NCI-H460 (cell line): Measurements from ENCODE around the gene PNO1. TPM values are rescaled to one million over a fixed set of nuclear protein-coding genes. Genes with fewer than 3 reads are reported as not detected.

Source experiments
- DNase-seq: peaks from one replicate; pipeline ENCODE4 v3.0.0-alpha.2; 2016; ENCODE audit warnings: low read depth; ENCODE audit errors: extremely low read depth
- total RNA-seq: library from RNA; depleted of rRNA; stranded (reverse); fragments of >200 nt; shearing (Covaris generic); gene quantifications from 2 replicates; pipeline ENCODE4 v1.2.3, GENCODE V29; 2014; rRNA removed

The PNO1 gene
- total RNA-seq, 1 experiment from 2014 or later = 61.6 TPM

- no peak for DNase-seq
These were observed 35.5 kb downstream of the PNO1 start for GRCh38 chr2:68193144-68193543.

- no peak for DNase-seq
These were observed 36.2 kb downstream of the PNO1 start for GRCh38 chr2:68193787-68194372.

GRCh38 chr2:68195096-68195495 lies 37.4 kb downstream of the PNO1 start:
- DNase-seq = no peak

GRCh38 chr2:68196120-68196716 lies 38.5 kb downstream of the PNO1 start:
- peak; percentile 40 for DNase-seq

- DNase-seq = no peak
These were observed 42.6 kb downstream of the PNO1 start for GRCh38 chr2:68200157-68200787.

- DNase-seq = no peak
These were observed 45.9 kb downstream of the PNO1 start for GRCh38 chr2:68203587-68203986.

- DNase-seq = no peak
These were observed 49.1 kb downstream of the PNO1 start for GRCh38 chr2:68206793-68207192.

GRCh38 chr2:68214381-68214780 lies 56.7 kb downstream of the PNO1 start:
- DNase-seq = no peak

GRCh38 chr2:68216454-68217310 lies 59.0 kb downstream of the PNO1 start:
- DNase-seq = no peak

- no peak for DNase-seq
These were observed 60.0 kb downstream of the PNO1 start for GRCh38 chr2:68217729-68218128.

GRCh38 chr2:68218343-68218901 lies 60.7 kb downstream of the PNO1 start:
- no peak for DNase-seq

GRCh38 chr2:68222287-68222686 lies 64.6 kb downstream of the PNO1 start:
- DNase-seq = no peak

GRCh38 chr2:68223419-68223818 lies 65.7 kb downstream of the PNO1 start:
- no peak for DNase-seq

- peak; percentile 64 for DNase-seq
These were observed 67.5 kb downstream of the PNO1 start for GRCh38 chr2:68225119-68225632.

Other genes with a start within 250 kb of the PNO1 start
- gene C1D, start 94.9 kb upstream of the PNO1 start, total RNA-seq = 33.8 and 41.5 TPM in 2 replicates
- gene PPP3R1, start 94.6 kb downstream of the PNO1 start, total RNA-seq = 39.3 and 45.2 TPM in 2 replicates
- 6.2 and 7.3 TPM in 2 replicates for gene CNRIP1, start 162.1 kb downstream of the PNO1 start, total RNA-seq
- gene PLEK, start 207.4 kb downstream of the PNO1 start, total RNA-seq = not detected in 2 replicates